Esophagus squamous epithelium (tissue), 5 donors: ENCODE results near the gene RPL37. TPM values are rescaled to one million over a fixed set of nuclear protein-coding genes. Genes with fewer than 3 reads are reported as not detected.
"Not testable (repeated sequence)": the region's sequence is repeated elsewhere in the genome, so short reads cannot be mapped to it uniquely, and the experiment has no call there.

Experiments used
- DNase-seq: peaks from one replicate; lab custom pipeline; 2025; lab: John Stamatoyannopoulos, UW
- H3K27ac ChIP-seq, 4 donors: fragments of 200-600 bp; sonication (generic); one replicate each; pipeline ENCODE4 v1.5.1; 2016 to 2019; ENCODE audit warnings: mild to moderate bottlenecking in 1 of 4
- H3K27me3 ChIP-seq, 4 donors: fragments of 200-600 bp; sonication (generic); 1 replicate in 3 of 4; 2 replicates in 1 of 4; pipeline versions ENCODE4 v1.5.1 to v1.6.0; 2017 to 2021; ENCODE audit warnings: antibody characterized with exemption in 1 of 4
- H3K36me3 ChIP-seq, 3 donors: fragments of 200-600 bp; sonication (generic); one replicate each; pipeline ENCODE4 v1.5.1; 2016 to 2019
- H3K4me1 ChIP-seq, 3 donors: fragments of 200-600 bp; sonication (generic); one replicate each; pipeline ENCODE4 v1.5.1; 2017 to 2019
- H3K4me3 ChIP-seq, 4 donors: fragments of 200-600 bp; sonication (generic); 1 replicate in 3 of 4; 2 replicates in 1 of 4; pipeline ENCODE4 v1.5.1; 2016 to 2019; ENCODE audit warnings: mild to moderate bottlenecking in 2 of 4, moderate library complexity in 1 of 4
- H3K9me3 ChIP-seq, 3 donors: fragments of 200-600 bp; sonication (generic); one replicate each; pipeline ENCODE4 v1.5.1; 2016 to 2019
- POLR2A ChIP-seq, 4 donors: fragments of 450-650 bp; IDR thresholded peaks; one replicate each; pipeline ENCODE4 v1.6.1; 2017; ENCODE audit warnings: antibody characterized with exemption in 4 of 4, mild to moderate bottlenecking in 4 of 4, moderate library complexity in 3 of 4
- WGBS, 2 donors: methylation state at CpG; one replicate each; pipeline ENCODE4 v1.1.5; 2018; 5-methylcytosine and 5-hydroxymethylcytosine counted together
- intact Hi-C: fragments of 100-400 bp; cut with DNase I; formaldehyde crosslinking; loops from one replicate; pipeline ENCODE4 v1.15.0; 2022
- total RNA-seq, 4 donors: library from RNA; depleted of rRNA; stranded (reverse); fragments of >200 nt; gene quantifications; one replicate each; pipeline ENCODE4 v1.1.0, GENCODE V29; 2016
- TF ChIP-seq, protein P1 (sequence below), 6 experiments: fragments of 450-650 bp in 4 of 6; fragments of 200-600 bp in 2 of 6; sonication (generic) in 2 of 6; IDR thresholded peaks; one replicate each; pipeline ENCODE4 v1.5.1; 2016 to 2019; ENCODE audit warnings: antibody characterized with exemption in 6 of 6, mild to moderate bottlenecking in 4 of 6, moderate library complexity in 4 of 6
- donor health status: DM: yes; HTN: yes; CAD: no.

The RPL37 gene
- total RNA-seq, 4 donors from 2014 or later, result 79.6 to 183 (median 88.2) TPM

- Histone ChIP-seq H3K27ac (no peak overlapping the region), H3K4me1 (peaks cover 0 to 54% (median 26%) of the 10 kb centered on the region in 3 donors), H3K36me3 (peaks cover 0 to 17% (median 0%) of the 10 kb centered on the region in 3 donors), H3K27me3 (no peaks in the 10 kb centered on the region), H3K4me3 (no peak overlapping the region), H3K9me3 (no peaks in the 10 kb centered on the region)
- no peak for DNase-seq
- intact Hi-C loops, result no loop called here
- WGBS, 2 donors, result 51 to 52% methylated on average over 3 of the region's 3 CpGs
- TF ChIP-seq, protein P1, sequence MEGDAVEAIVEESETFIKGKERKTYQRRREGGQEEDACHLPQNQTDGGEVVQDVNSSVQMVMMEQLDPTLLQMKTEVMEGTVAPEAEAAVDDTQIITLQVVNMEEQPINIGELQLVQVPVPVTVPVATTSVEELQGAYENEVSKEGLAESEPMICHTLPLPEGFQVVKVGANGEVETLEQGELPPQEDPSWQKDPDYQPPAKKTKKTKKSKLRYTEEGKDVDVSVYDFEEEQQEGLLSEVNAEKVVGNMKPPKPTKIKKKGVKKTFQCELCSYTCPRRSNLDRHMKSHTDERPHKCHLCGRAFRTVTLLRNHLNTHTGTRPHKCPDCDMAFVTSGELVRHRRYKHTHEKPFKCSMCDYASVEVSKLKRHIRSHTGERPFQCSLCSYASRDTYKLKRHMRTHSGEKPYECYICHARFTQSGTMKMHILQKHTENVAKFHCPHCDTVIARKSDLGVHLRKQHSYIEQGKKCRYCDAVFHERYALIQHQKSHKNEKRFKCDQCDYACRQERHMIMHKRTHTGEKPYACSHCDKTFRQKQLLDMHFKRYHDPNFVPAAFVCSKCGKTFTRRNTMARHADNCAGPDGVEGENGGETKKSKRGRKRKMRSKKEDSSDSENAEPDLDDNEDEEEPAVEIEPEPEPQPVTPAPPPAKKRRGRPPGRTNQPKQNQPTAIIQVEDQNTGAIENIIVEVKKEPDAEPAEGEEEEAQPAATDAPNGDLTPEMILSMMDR (IDR thresholded peaks at IDR 0.05), result no peak
- no peak for TF ChIP-seq POLR2A (IDR thresholded peaks at IDR 0.05)
Measured at GRCh38 chr5:40791715-40792139, 43.3 kb downstream of the RPL37 start.

DNA sequence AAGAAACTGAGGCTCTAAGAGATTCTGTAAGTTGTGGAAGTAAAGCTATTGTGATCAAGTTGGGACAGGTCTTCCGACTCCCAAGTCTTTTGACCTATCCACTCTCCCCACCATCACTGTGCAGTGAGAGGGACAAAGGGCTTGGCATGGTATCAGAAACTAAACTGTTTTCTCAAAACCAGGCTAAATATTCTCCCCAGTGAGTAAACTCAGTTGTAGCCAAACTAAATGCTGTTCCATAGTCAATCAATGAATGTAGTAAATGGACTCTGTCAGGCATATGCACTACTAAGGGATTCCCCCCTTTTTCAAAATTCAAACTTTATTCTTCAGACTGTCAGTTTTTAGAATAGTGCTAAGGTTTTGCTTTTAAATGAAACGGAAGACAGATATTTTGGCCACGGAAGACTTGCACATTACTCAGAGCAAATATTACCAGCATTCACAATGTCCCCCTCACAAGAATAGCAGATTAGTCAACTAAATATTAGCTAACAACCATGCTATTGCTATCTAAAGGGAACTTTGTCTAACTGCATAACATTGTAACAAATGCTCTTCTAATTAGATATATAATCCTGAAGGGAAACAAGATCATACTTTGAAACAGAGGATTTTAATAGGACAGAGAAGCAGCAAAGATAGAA lies 44.0 kb downstream of the RPL37 start:
- H3K27me3 ChIP-seq, result no peaks in the 10 kb centered on the region
- H3K27ac ChIP-seq, result no peak overlapping the region
- intact Hi-C loops, result no loop called here
- TF ChIP-seq POLR2A (IDR thresholded peaks at IDR 0.05), result no peak
- TF ChIP-seq, protein P1 (IDR thresholded peaks at IDR 0.05), result no peak
- peak overlapping the region in 1 of 4 donors; percentile 13 for H3K4me3 ChIP-seq
- WGBS, 2 donors, result 44 to 49% methylated on average over 3 of the region's 3 CpGs
- peaks cover 0 to 17% (median 0%) of the 10 kb centered on the region in 3 donors for H3K36me3 ChIP-seq
- no peak for DNase-seq
- H3K4me1 ChIP-seq, result peaks cover 0 to 47% (median 20%) of the 10 kb centered on the region in 3 donors
- H3K9me3 ChIP-seq, result no peaks in the 10 kb centered on the region

DNA sequence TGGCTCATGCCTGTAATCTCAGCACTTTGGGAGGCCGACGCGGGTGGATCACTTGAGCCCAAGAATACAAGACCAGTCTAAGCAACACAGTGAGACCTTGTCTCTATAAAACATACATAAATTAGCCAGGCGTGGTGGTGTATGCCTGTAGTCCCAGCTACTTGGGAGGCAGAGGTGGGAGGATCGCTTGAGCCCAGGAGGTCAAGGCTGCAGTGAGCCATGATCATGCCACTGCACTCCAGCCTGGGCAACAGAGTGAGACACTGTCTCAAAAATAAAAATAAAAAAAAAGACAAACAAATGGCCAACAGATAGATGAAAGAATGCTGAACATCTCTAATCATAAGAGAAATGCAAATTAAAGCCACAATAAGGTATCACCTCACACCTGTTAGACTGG lies 46.1 kb downstream of the RPL37 start:
- 83 to 97% methylated on average over 5 of the region's 5 CpGs for WGBS, 2 donors
- Histone ChIP-seq H3K4me1 (peaks cover 0 to 38% (median 11%) of the 10 kb centered on the region in 3 donors), H3K36me3 (peaks cover 0 to 17% (median 0%) of the 10 kb centered on the region in 3 donors)
- H3K9me3 ChIP-seq, H3K27ac ChIP-seq, DNase-seq, H3K4me3 ChIP-seq, intact Hi-C loops, H3K27me3 ChIP-seq: not testable (repeated sequence)

GRCh38 chr5:40787986-40788385 lies 47.0 kb downstream of the RPL37 start:
- intact Hi-C loops, result no loop called here
- Histone ChIP-seq H3K4me1 (peaks cover 0 to 33% (median 11%) of the 10 kb centered on the region in 3 donors), H3K27ac (no peak overlapping the region), H3K36me3 (peaks cover 0 to 17% (median 0%) of the 10 kb centered on the region in 3 donors), H3K27me3 (no peaks in the 10 kb centered on the region), H3K4me3 (no peak overlapping the region), H3K9me3 (no peaks in the 10 kb centered on the region)
- no peak for DNase-seq
- TF ChIP-seq, protein P1 (IDR thresholded peaks at IDR 0.05), result no peak
- TF ChIP-seq POLR2A (IDR thresholded peaks at IDR 0.05), result no peak
- 95 to 100% methylated on average over 1 of the region's 1 CpG for WGBS, 2 donors

GRCh38 chr5:40786664-40787063 lies 48.4 kb downstream of the RPL37 start:
- WGBS, 2 donors, result 97 to 100% methylated on average over 3 of the region's 3 CpGs
- intact Hi-C loops, H3K27ac ChIP-seq, H3K27me3 ChIP-seq, H3K4me3 ChIP-seq, H3K9me3 ChIP-seq, DNase-seq: not testable (repeated sequence)
- H3K36me3 ChIP-seq, result peaks cover 0 to 17% (median 0%) of the 10 kb centered on the region in 3 donors
- peaks cover 0 to 28% (median 9%) of the 10 kb centered on the region in 3 donors for H3K4me1 ChIP-seq

DNA sequence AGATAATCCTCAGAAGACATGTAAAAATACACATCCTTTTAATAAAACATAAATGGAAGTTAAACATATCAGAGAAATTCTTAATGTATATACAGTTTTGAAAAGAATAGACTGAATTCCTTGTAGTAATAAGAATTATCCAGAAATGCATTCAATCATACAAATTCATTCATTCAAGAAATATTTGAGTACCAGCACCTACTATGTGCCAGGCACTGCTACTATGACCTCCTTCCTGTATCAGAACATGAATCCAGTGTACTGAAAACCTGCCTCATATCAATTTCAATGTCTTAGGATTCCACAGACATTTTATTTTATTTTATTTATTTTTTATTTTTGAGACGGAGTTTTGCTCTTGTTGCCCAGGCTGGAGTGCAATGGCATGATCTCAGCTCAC lies 50.1 kb downstream of the RPL37 start:
- Histone ChIP-seq H3K4me1 (peaks cover 0 to 33% (median 3%) of the 10 kb centered on the region in 3 donors), H3K4me3 (no peak overlapping the region), H3K9me3 (no peaks in the 10 kb centered on the region), H3K36me3 (peaks cover 0 to 17% (median 0%) of the 10 kb centered on the region in 3 donors), H3K27ac (no peak overlapping the region), H3K27me3 (no peaks in the 10 kb centered on the region)
- TF ChIP-seq, protein P1 (IDR thresholded peaks at IDR 0.05), result no peak
- TF ChIP-seq POLR2A (IDR thresholded peaks at IDR 0.05), result no peak
- DNase-seq, result no peak
- intact Hi-C loops, result no loop called here
- 81 to 85% methylated on average over 1 of the region's 1 CpG for WGBS, 2 donors
